RWPE1 (cell line): ENCODE data around the gene TMEM63C.

Experiments
- CTCF ChIA-PET: fragments of 350-600 bp; sonication (Branson Sonifier 250); formaldehyde crosslinking; extraction: SDS; loops from one replicate; lab custom pipeline; 2021; lab: Yijun Ruan, JAX
- POLR2A ChIA-PET: fragments of 400-600 bp; formaldehyde crosslinking; extraction: SDS; loops from one replicate; lab custom pipeline; 2020; ENCODE audit warnings: antibody characterized with exemption; ENCODE audit not compliant: low non-redundant PET; lab: Yijun Ruan, JAX
- DNase-seq: peaks from one replicate; pipeline ENCODE4 v3.0.0; 2012; ENCODE audit warnings: low spot score
- H3K27ac ChIP-seq: fragments of 450-650 bp; 2 replicates; pipeline ENCODE4 v1.5.1; 2017
- CTCF ChIP-seq: fragments of 450-650 bp; conservative IDR thresholded peaks from 2 replicates; pipeline ENCODE4 v1.5.1; 2017; ENCODE audit warnings: low read depth, mild to moderate bottlenecking

TMEM63C gene

GRCh38 chr14:77181603-77182437 lies at the start of gene TMEM63C:
TMEM63C (plus strand) TSS chr14:77181798; CDS start chr14:77218814, 37,016 bp downstream.
- TF ChIP-seq CTCF, result no peak
- CTCF ChIA-PET, result no interaction called here
- no peak within 1 kb of the TSS for H3K27ac ChIP-seq
- peak; percentile 86 for DNase-seq
- POLR2A ChIA-PET, result no interaction called here

GRCh38 chr14:77131871-77132486 lies 49.6 kb upstream of the TMEM63C start:
- no peak for DNase-seq
- POLR2A ChIA-PET, result no interaction called here
- no peak overlapping the region for H3K27ac ChIP-seq
- CTCF ChIA-PET, result interaction anchor here (1.0 kb wide), 1 partner anchor 184 kb away, joined by 3 read pairs; no protein-coding TSS in a partner anchor
- TF ChIP-seq CTCF, result no peak

GRCh38 chr14:77133720-77134338 lies 47.8 kb upstream of the TMEM63C start:
- peak; percentile 79 for DNase-seq
- CTCF ChIA-PET, result interaction anchor here (0.6 to 1.9 kb wide), 5 partner anchors 10 to 847 kb away, joined by 3 to 5 read pairs (median 4); no protein-coding TSS in a partner anchor
- TF ChIP-seq CTCF, result no peak
- H3K27ac ChIP-seq, result no peak overlapping the region
- POLR2A ChIA-PET, result no interaction called here

GRCh38 chr14:77139022-77139421 lies 42.6 kb upstream of the TMEM63C start:
- ChIA-PET POLR2A (no interaction called here), CTCF (no interaction called here)
- no peak overlapping the region for H3K27ac ChIP-seq
- TF ChIP-seq CTCF, result no peak
- DNase-seq, result no peak

GRCh38 chr14:77139540-77140358 lies 41.8 kb upstream of the TMEM63C start:
- peak; percentile 41 for DNase-seq
- POLR2A ChIA-PET, result no interaction called here
- CTCF ChIA-PET, result interaction anchor here (0.6 to 2.1 kb wide), 3 partner anchors 13 to 42 kb away, joined by 4 to 6 read pairs (median 4); no protein-coding TSS in a partner anchor
- TF ChIP-seq CTCF, result peak; percentile 56
- no peak overlapping the region for H3K27ac ChIP-seq
